NK-92 (cell line): ENCODE results near the gene USP20.
A peak's percentile ranks its signal among the peaks of the same experiment; 100 is the strongest.

Experiments
- DNase-seq: peaks from one replicate; lab custom pipeline; 2025; ENCODE audit not compliant: unreplicated experiment; lab: John Stamatoyannopoulos, UW

USP20 gene

DNA sequence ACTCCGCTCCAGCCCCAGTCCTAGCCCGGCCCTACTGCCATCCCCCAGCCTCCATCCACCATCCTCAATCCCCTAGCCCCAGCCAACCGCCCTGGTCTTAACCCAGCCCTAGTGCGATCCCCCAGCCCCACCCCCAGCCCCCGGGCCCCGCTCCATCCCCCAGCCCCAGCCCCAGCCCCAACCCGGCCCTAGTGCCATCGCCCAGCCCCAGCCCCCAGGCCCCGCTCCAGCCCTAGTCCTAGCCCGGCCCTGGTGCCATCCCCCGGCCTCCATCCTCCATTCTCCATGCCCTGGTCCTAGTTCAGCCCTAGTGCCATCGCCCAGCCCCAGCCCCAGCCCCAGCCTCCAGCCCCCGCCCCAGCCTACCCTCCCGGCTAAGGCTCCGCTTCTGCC, 11.7 kb upstream of the USP20 start:
- DNase-seq = no peak

DNA sequence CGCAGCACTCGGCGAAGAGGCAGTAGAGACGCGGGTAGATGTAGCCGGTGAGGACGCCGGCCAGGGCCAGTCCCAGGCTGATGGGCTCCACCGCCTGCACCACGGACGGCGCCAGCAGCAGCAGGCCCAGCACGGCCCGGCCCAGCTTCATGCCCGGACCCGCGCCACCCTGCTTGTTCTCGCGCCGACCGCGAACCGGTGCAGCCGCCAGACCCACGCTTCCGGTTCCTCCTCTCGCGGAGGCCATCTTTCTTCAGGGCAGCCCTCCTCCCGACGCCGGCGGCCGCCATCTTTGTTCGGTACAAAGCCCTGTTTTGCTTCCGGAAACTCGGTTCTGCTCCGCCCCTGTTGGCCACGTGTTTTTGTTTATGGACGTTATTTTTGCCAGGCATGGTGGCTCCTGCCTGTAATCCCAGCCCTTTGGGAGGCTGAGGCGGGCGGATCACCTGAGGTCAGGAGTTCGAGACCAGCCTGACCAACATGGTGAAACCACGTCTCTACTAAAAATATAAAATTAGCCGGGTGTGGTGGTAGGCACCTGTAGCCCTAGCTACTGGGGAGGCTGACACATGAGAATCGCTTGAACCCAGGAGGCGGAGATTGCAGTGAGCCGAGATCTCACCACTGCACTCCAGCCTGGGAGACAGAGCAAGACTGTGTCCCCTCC, 11.2 kb upstream of the USP20 start, which contains the start of gene TOR1A:
Gene TOR1A, minus strand, starts transcription at position 202 of the 667 bp plus-strand sequence. Its CDS starts 51 bp downstream, at position 151.
- peak; percentile 38 for DNase-seq

DNA sequence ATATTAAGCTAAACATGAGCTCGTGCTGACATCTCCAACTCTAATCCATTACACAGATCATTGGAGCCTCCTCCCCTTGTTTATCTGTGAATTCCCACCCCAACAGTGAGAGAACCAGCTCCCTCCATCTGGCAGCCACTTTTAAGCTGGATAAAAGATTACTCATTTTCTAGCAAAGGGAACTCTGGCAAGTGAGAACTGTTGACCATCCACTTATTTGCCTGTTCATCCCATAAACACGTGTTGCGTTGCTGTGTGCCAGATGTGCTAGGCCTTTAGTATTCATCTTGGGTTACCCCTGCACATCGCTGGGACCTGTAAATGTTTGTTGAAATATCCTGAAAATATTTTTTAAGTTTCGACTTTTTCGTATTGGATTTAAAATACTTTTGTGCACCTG, 8.9 kb upstream of the USP20 start:
- no peak for DNase-seq

DNA sequence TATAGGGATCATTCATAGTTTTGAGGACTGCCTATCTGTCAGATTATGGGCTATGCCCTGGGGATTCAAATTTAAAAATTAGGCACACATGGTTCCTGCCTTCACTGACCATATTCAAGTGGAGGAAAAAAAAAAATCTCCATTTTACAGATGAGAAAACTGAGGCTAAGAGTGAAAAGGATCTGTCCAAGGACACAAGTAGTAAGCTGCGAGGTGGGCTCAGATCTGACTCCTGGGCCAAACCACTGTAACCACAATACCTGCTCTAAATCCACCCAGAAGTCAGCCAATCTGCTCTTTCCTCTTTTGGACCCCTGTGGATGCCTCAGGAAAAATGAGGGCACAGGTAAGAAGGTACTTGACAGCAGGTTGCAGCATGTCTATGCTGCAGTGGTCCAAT, 8.5 kb upstream of the USP20 start:
- no peak for DNase-seq

- no peak for DNase-seq
These were observed 7.2 kb upstream of the USP20 start for GRCh38 chr9:129828051-129828450.

GRCh38 chr9:129828969-129829368, 6.3 kb upstream of the USP20 start:
- DNase-seq = no peak

DNA sequence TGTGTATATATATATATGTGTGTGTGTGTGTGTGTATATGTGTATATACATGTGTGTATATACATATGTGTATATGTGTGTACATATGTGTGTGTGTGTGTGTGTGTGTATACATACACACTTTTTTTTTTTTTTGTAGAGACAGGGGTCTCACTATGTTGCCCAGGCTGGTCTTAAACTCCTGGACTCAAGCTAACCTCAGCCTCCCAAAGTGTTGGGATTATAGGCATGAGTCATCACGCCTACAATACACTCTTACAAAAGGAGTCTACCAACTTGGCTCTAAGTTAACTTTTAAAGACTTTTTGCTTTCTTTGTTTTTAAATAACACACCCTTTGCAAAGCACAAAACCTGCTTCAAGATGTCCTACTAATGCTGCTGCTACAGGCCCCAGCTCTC, 2.3 kb upstream of the USP20 start:
- no peak for DNase-seq

GRCh38 chr9:129834489-129835127, 650 bp upstream of the USP20 start:
- no peak for DNase-seq

GRCh38 chr9:129835860-129836223, 584 bp downstream of the USP20 start:
- no peak for DNase-seq

GRCh38 chr9:129836311-129837007, 1.2 kb downstream of the USP20 start:
- DNase-seq = no peak

GRCh38 chr9:129838707-129839259, 3.5 kb downstream of the USP20 start:
- no peak for DNase-seq

DNA sequence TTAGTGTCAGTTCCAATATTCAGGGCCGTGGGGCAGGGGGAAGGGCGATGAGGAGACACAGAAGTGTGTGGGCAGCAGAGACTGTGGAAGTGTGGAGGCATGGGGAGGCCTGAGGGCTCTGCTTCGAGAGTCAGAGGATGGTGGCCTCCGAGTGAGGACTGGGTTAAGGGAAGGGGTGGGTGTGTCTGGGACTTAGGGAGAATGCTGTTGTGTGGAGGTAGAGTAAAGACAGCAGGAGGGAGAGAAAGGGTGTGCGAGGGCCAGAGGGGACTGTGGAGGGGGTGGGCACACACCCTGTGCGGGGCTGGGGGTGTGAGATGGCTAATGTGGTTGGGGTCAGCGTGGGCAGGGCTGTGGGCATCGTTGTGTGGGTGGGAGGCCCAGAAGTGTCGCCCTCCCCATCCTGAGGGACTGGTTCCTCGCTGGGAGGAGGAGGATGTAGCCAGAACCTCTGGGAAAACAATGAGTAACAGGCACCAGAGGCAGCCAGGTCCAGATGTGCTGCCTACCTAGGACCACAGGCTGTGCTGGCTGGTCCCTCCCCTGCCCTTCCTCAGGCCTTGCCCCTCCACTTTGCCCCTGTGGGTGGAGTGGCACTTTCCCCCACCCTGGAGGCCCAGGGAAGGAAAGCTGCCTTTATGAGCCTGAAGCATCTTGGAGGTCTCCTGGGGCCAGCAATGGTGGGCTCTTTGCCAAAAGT, 4.2 kb downstream of the USP20 start:
- no peak for DNase-seq

- no peak for DNase-seq
These were observed 4.8 kb downstream of the USP20 start for GRCh38 chr9:129840034-129840433.

DNA sequence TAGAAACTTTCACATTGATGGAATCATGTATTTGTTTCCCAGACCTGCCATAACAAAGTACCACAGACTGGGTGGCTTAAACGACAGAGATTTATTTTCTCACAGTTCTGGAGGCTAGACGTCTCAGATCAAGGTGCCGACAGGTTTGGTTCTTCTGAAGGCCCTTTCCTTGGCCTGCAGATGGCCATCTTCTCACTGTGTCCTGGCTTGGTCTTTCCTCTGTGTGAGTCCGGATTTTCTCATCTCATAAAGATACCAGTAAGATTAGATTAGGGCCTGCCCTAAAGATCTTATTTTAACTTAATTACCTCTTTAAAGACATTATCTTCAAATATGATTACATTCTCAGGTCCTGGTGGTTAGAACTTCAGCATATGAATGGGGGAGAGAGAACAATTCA, 5.8 kb downstream of the USP20 start:
- DNase-seq = no peak

DNA sequence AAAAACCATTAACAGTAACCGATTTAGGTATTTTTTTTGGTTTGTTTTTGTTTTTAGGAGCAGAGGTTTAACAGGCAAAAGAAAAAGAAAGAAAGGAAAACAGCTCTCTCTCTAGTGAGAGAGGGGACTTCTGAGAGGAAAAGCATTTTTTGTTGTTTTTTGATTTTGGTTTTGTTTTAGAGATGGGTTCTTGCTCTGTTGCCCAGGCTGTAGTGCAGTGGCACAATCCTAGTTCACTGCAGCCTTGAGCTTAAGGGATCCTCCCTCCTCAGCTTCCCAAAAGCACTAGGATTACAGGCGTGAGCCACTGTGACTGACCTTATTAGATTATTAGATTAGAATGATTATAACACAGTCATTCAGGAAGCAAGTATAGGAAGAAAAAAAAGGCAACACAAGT, 10.1 kb downstream of the USP20 start:
- DNase-seq = no peak

- DNase-seq = no peak
These were observed 13.6 kb downstream of the USP20 start for GRCh38 chr9:129848712-129849441.

DNA sequence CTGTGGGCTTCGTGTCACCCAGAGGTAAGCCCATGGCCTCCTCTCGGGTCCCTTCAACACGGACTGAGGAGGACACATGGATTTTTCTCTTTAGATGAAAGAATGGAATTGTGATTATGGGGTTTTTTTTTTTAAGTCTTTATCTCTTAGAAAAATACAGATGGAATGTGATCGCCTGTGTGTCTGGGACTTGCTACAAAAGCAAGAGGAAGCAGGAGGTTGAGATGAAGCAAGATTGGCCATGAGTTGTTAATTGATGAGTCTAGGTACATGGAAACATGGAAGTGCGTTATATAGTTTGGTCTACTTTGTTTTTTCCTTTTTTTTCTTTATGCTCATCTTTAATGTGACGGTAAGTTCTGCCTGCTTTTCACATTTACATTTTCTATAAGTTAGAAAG, 14.6 kb downstream of the USP20 start:
- DNase-seq = no peak

DNA sequence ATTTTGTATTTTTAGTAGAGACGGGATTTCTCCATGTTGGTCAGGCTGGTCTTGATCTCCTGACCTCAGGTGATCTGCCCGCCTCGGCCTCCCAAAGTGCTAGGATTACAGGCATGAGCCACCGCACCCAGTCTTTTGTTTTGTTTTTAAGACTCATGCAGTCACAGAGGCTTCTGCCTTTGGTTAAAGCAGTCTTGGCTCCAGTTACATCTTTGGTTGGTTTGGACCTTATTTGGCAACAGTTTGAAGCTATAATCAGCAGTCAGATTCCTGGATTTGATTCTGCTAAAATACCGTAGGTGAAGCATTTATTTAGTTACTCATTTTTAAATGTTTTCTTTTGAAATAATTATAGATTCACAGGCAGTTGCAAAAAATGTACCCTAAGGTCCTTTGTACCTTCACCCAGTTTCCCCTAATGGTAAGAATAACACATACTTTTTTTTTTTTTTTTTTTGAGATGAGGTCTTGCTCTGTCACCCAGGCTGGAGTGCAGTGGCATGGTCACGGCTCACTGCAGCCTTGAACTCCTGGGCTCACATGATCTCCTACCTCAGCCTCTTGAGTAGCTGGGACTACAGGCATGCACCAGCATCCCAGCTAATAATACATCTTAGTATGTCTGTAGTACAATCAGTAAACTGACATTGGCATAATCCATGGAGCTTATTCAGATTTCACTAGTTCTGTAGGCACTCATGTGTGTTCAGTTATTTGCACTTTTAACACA, 15.7 kb downstream of the USP20 start:
- DNase-seq = no peak

DNA sequence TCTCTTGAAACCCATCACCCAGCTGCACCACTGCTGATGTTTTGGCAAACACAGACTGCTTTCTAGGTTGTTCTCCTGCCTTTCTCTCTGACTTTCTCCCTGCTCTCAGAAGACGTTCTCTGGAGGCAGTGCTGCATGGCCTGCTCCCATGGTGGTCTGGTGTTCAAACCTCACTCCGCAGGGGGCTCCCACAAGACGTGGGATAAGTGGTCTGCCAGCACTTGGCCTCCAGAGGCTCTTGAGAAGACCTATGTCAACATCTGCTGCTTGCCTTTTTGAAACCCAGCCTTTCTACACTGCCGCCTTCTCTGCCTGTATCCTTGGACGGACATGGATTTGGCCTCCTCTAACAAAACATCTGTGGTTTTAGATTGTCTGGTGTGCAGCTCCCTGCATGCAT, 16.6 kb downstream of the USP20 start:
- DNase-seq = no peak

DNA sequence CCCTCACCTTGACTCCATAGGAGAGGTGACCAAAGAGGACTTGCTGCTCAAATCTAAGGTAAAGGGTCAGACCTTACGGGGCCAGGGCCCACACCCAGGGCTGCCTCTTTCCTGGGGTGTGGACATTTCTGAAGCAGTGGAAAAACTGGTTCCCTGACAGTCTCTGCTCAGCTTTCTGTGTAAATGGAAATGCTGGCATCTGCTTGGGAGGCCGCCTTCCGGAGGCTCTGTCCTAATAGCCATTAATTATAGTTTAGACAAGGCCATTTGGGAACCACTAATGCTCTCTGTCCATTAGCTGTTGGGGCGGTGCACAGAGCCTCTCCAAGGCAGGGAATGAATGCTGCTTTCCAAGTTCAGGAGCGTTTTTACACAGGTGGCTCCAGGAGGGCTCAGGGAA, 17.3 kb downstream of the USP20 start:
- no peak for DNase-seq
